HCT116 (cell line): Measurements from ENCODE around the gene DHDDS. TPM values are rescaled to one million over a fixed set of nuclear protein-coding genes. Genes with fewer than 3 reads are reported as not detected.

Experiments used
- ATAC-seq: fragments of 200-7000 bp; cut with Tn5 transposase; 2 replicates; pipeline ENCODE4 v1.9.1; 2020; ENCODE audit warnings: mild to moderate bottlenecking, moderate library complexity
- BruUV-seq: library from RNA; stranded (reverse); fragments of 400-500 nt; replicated peaks from 2 replicates; lab custom pipeline; 2021; lab: Mats Ljungman, UMichigan
- CTCF ChIA-PET: fragments of 300-600 bp; sonication (Branson Sonifier 250); formaldehyde crosslinking; loops from one replicate; lab custom pipeline; 2021; ENCODE audit warnings: antibody characterized with exemption; lab: Charles Lee
- POLR2A ChIA-PET: fragments of 300-600, 350-600 bp; sonication (Branson Sonifier 250); formaldehyde crosslinking; loops from one replicate; lab custom pipeline; 2021; ENCODE audit warnings: antibody characterized with exemption; lab: Charles Lee
- RAD21 ChIA-PET, 2 experiments: fragments of 300-600 bp; sonication (Branson Sonifier 250); formaldehyde crosslinking; loops; one replicate each; lab custom pipeline; 2023; ENCODE audit warnings: low total read pairs in 2 of 2; ENCODE audit not compliant: uncharacterized antibody in 2 of 2, unreplicated experiment in 2 of 2, low non-redundant PET in 1 of 2; lab: Charles Lee
- DNase-seq: peaks from one replicate; pipeline ENCODE4 v3.0.0-alpha.2; 2010; ENCODE audit warnings: low read depth, low spot score
- H2AFZ ChIP-seq: fragments of 200-600 bp; shearing (Covaris generic), sonication (generic); 2 replicates; pipeline ENCODE4 v1.6.1; 2017; ENCODE audit warnings: low read depth, mixed run types, mixed read lengths, antibody characterized with exemption, low read length; ENCODE audit not compliant: poor library complexity, severe bottlenecking
- H3K27ac ChIP-seq: 2 replicates; pipeline ENCODE4 v1.5.1; 2012; ENCODE audit warnings: low read depth, low read length
- H3K27me3 ChIP-seq: fragments of 200-600 bp; sonication (generic); 2 replicates; pipeline ENCODE4 v1.6.1; 2016; ENCODE audit warnings: mixed run types, low read length, mixed read lengths; ENCODE audit not compliant: insufficient read depth
- H3K36me3 ChIP-seq, 2 experiments: fragments of 200-500 bp in 1 of 2; fragments of 200-600 bp in 1 of 2; sonication (Bioruptor generic) in 1 of 2; sonication (generic) in 1 of 2; 2 replicates each; pipeline versions ENCODE4 v1.5.1 to v1.6.1; 2014 to 2016; ENCODE audit warnings: low read length in 2 of 2, inconsistent platforms in 1 of 2, mixed read lengths in 1 of 2, mixed run types in 1 of 2; ENCODE audit not compliant: insufficient read depth in 2 of 2, control insufficient read depth in 1 of 2
- H3K4me1 ChIP-seq, 2 experiments: fragments of 200-600 bp in 1 of 2; sonication (generic) in 1 of 2; 2 replicates each; pipeline versions ENCODE4 v1.5.1 to v1.6.1; 2012 to 2017; ENCODE audit warnings: low read length in 2 of 2, inconsistent platforms in 1 of 2, mild to moderate bottlenecking in 1 of 2, mixed read lengths in 1 of 2, mixed run types in 1 of 2, moderate library complexity in 1 of 2; ENCODE audit not compliant: insufficient read depth in 2 of 2, control insufficient read depth in 1 of 2
- H3K4me2 ChIP-seq: fragments of 200-600 bp; sonication (generic); 2 replicates; pipeline ENCODE4 v1.6.1; 2017; ENCODE audit warnings: mixed run types, low read length, mixed read lengths
- H3K4me3 ChIP-seq, 2 experiments: fragments of 200-600 bp in 1 of 2; sonication (generic) in 1 of 2; replicated peaks in 1 of 2; 2 replicates each; pipeline ENCODE4 v1.5.1; 2011 to 2016; ENCODE audit warnings: low read length in 2 of 2, control low read depth in 1 of 2, low read depth in 1 of 2, mild to moderate bottlenecking in 1 of 2, mixed read lengths in 1 of 2, mixed run types in 1 of 2
- H3K79me2 ChIP-seq: fragments of 200-600 bp; sonication (generic); 2 replicates; pipeline ENCODE4 v1.6.1; 2017; ENCODE audit warnings: mild to moderate bottlenecking, mixed run types, low read length, moderate library complexity, mixed read lengths; ENCODE audit not compliant: insufficient read depth
- H3K9ac ChIP-seq: fragments of 200-600 bp; sonication (generic); 2 replicates; pipeline ENCODE4 v1.6.1; 2016; ENCODE audit warnings: low read length, mixed read lengths
- H3K9me2 ChIP-seq: fragments of 200-600 bp; sonication (generic), shearing (Covaris generic); 2 replicates; pipeline ENCODE4 v1.6.1; 2017; ENCODE audit warnings: mixed run types, mild to moderate bottlenecking, moderate library complexity; ENCODE audit not compliant: insufficient read depth
- H3K9me3 ChIP-seq, 2 experiments: fragments of 200-500 bp in 1 of 2; fragments of 200-600 bp in 1 of 2; sonication (Bioruptor generic) in 1 of 2; sonication (generic) in 1 of 2; 2 replicates each; pipeline ENCODE4 v1.6.1; 2014 to 2017; ENCODE audit warnings: low read length in 2 of 2, mixed read lengths in 2 of 2, inconsistent platforms in 1 of 2, low read depth in 1 of 2, mild to moderate bottlenecking in 1 of 2, mixed run types in 1 of 2, moderate library complexity in 1 of 2; ENCODE audit not compliant: control insufficient read depth in 1 of 2, insufficient read depth in 1 of 2
- H4K20me1 ChIP-seq: fragments of 200-600 bp; sonication (generic), shearing (Covaris generic); 2 replicates; pipeline ENCODE4 v1.6.1; 2017; ENCODE audit warnings: mixed run types, mild to moderate bottlenecking, moderate library complexity; ENCODE audit not compliant: insufficient read depth
- CEBPB ChIP-seq: IDR thresholded peaks from 2 replicates; pipeline ENCODE4 v1.6.1; 2012; ENCODE audit warnings: low read depth
- FOSL1 ChIP-seq: IDR thresholded peaks from 2 replicates; pipeline ENCODE4 v1.6.1; 2012; ENCODE audit warnings: low read depth
- JUND ChIP-seq: IDR thresholded peaks from 2 replicates; pipeline ENCODE4 v1.6.1; 2012
- POLR2AphosphoS5 ChIP-seq: IDR thresholded peaks from 2 replicates; pipeline ENCODE4 v1.6.1; 2011; ENCODE audit warnings: mild to moderate bottlenecking, low read depth, low read length, moderate library complexity
- RAD21 ChIP-seq: IDR thresholded peaks from 2 replicates; pipeline ENCODE4 v1.6.1; 2012; ENCODE audit warnings: low read depth, mild to moderate bottlenecking
- TCF7L2 ChIP-seq: IDR thresholded peaks from 2 replicates; pipeline ENCODE4 v1.7.0; 2011; ENCODE audit warnings: borderline replicate concordance, inconsistent platforms; ENCODE audit not compliant: insufficient read depth, insufficient read length; ENCODE audit errors: extremely low read depth
- intact Hi-C: fragments of 100-400 bp; cut with micrococcal nuclease; formaldehyde crosslinking; loops from 2 replicates; pipeline ENCODE4 v1.10.0; 2022
- total RNA-seq: library from RNA; stranded (reverse); gene quantifications from one replicate; pipeline ENCODE4 v1.2.1, GENCODE V29; 2021; ENCODE audit not compliant: unreplicated experiment
- TF ChIP-seq, protein P1 (sequence below): IDR thresholded peaks from 2 replicates; pipeline ENCODE4 v1.6.1; 2012

DHDDS gene
- total RNA-seq, 1 experiment from 2014 or later = 46.0 TPM

- intact Hi-C loops = no loop called here
- ChIA-PET POLR2A (interaction anchor here (0.7 to 1.1 kb wide), 2 partner anchors 13 to 38 kb away, joined by 3 to 4 read pairs; no protein-coding TSS in a partner anchor), RAD21 (interaction anchor here in 1 of 2 experiments (0.7 kb wide), 1 partner anchor 36 kb away, joined by 3 read pairs; no protein-coding TSS in a partner anchor), CTCF (interaction anchor here (1.0 to 2.0 kb wide), 6 partner anchors 11 to 318 kb away, joined by 3 to 9 read pairs (median 4); no protein-coding TSS in a partner anchor)
- no peak overlapping the region for H2AFZ ChIP-seq
- peak overlapping the region; percentile 100; the same call in 1 of the 2 replicates for H3K27ac ChIP-seq
- BruUV-seq = no TSS peak
- ATAC-seq (no peak), DNase-seq (no peak)
- peaks cover 14 to 36% of the 10 kb centered on the region in 2 experiments for H3K36me3 ChIP-seq
- TF ChIP-seq CEBPB (no peak), TCF7L2 (no peak), JUND (no peak), RAD21 (no peak), POLR2AphosphoS5 (peak; percentile 20; the same call in 1 of the 2 replicates), FOSL1 (no peak)
- TF ChIP-seq, protein P1, sequence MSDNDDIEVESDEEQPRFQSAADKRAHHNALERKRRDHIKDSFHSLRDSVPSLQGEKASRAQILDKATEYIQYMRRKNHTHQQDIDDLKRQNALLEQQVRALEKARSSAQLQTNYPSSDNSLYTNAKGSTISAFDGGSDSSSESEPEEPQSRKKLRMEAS = no peak
- H3K4me2 ChIP-seq = peak overlapping the region; percentile 99
- H3K27me3 ChIP-seq = no peaks in the 10 kb centered on the region
- no peaks in the 10 kb centered on the region for H3K9me3 ChIP-seq
- H4K20me1 ChIP-seq = peaks cover 20% of the 10 kb centered on the region; the same call in 1 of the 2 replicates
- peaks cover 13 to 39% of the 10 kb centered on the region in 2 experiments for H3K4me1 ChIP-seq
- peak overlapping the region; percentile 60 to 83; a peak in 3 of 4 replicates for H3K4me3 ChIP-seq
- peaks cover 22% of the 10 kb centered on the region for H3K79me2 ChIP-seq
- no peaks in the 10 kb centered on the region for H3K9me2 ChIP-seq
- H3K9ac ChIP-seq = peak overlapping the region; percentile 99; the same call in 1 of the 2 replicates
These were observed 38.9 kb downstream of the DHDDS start for GRCh38 chr1:26470878-26471497.
